Stimulated activated CD4-positive, alpha-beta T cell treated with anti-CD3 and anti-CD28 coated beads, Interleukin-4, amount 100 ng/mL, for 24 hours (primary cell): ENCODE results near the gene PYGB.

Experiments used
- DNase-seq: peaks from one replicate; pipeline ENCODE4 v3.0.0-alpha.2; 2020

PYGB gene

GRCh38 chr20:25216199-25216945 is 31.5 kb upstream of the PYGB start:
- no peak for DNase-seq

GRCh38 chr20:25217161-25218108 is 30.4 kb upstream of the PYGB start:
- no peak for DNase-seq

- DNase-seq: no peak
Measured at GRCh38 chr20:25218109-25218486, 29.8 kb upstream of the PYGB start.

GRCh38 chr20:25218492-25218891 is 29.4 kb upstream of the PYGB start:
- no peak for DNase-seq

GRCh38 chr20:25219365-25219764 is 28.5 kb upstream of the PYGB start:
- no peak for DNase-seq

GRCh38 chr20:25220021-25220730 is 27.7 kb upstream of the PYGB start:
- no peak for DNase-seq

GRCh38 chr20:25220810-25221591 is 26.9 kb upstream of the PYGB start:
- no peak for DNase-seq

GRCh38 chr20:25221592-25222460 is 26.1 kb upstream of the PYGB start:
- DNase-seq: no peak

- DNase-seq: no peak
Measured at GRCh38 chr20:25222461-25223178, 25.3 kb upstream of the PYGB start.

GRCh38 chr20:25223179-25223661 is 24.7 kb upstream of the PYGB start:
- peak; percentile 47 for DNase-seq

- DNase-seq: no peak
Measured at GRCh38 chr20:25223765-25224720, 23.8 kb upstream of the PYGB start.

- DNase-seq: no peak
Measured at GRCh38 chr20:25224941-25225340, 22.9 kb upstream of the PYGB start.

GRCh38 chr20:25225642-25226432 is 22.0 kb upstream of the PYGB start:
- no peak for DNase-seq

- no peak for DNase-seq
Measured at GRCh38 chr20:25226433-25227316, 21.2 kb upstream of the PYGB start.

GRCh38 chr20:25227317-25227831 is 20.5 kb upstream of the PYGB start:
- DNase-seq: no peak

- no peak for DNase-seq
Measured at GRCh38 chr20:25229486-25230165, 18.3 kb upstream of the PYGB start.
